Karpas-422 (cell line): ENCODE results near the gene RNF150. TPM values are rescaled to one million over a fixed set of nuclear protein-coding genes. Genes with fewer than 3 reads are reported as not detected.

Experiments
- DNase-seq: peaks from one replicate; pipeline ENCODE4 v3.0.0-alpha.2; 2015
- H2AFZ ChIP-seq: fragments of 200-600 bp; sonication (generic); 2 replicates; pipeline ENCODE4 v1.6.1; 2014; ENCODE audit warnings: antibody characterized with exemption, low read length, mixed read lengths
- H3K27ac ChIP-seq: fragments of 200-600 bp; sonication (generic); 2 replicates; pipeline ENCODE4 v1.5.1; 2014; ENCODE audit warnings: mild to moderate bottlenecking, low read length, moderate library complexity
- H3K27me3 ChIP-seq: fragments of 200-600 bp; sonication (generic); 2 replicates; pipeline ENCODE4 v1.6.1; 2014; ENCODE audit warnings: low read length, mixed read lengths
- H3K36me3 ChIP-seq: fragments of 200-600 bp; sonication (generic); 2 replicates; pipeline ENCODE4 v1.6.1; 2014; ENCODE audit warnings: low read length, mixed read lengths; ENCODE audit not compliant: insufficient read depth
- H3K4me1 ChIP-seq: fragments of 200-600 bp; sonication (generic); 2 replicates; pipeline ENCODE4 v1.6.1; 2014; ENCODE audit warnings: mild to moderate bottlenecking, low read length, mixed read lengths
- H3K4me2 ChIP-seq: fragments of 200-600 bp; sonication (generic); 2 replicates; pipeline ENCODE4 v1.6.1; 2014; ENCODE audit warnings: low read length, low read depth, mild to moderate bottlenecking; ENCODE audit not compliant: poor library complexity, severe bottlenecking
- H3K4me3 ChIP-seq: fragments of 200-600 bp; sonication (generic); 2 replicates; pipeline ENCODE4 v1.5.1; 2014; ENCODE audit warnings: mild to moderate bottlenecking, antibody characterized with exemption, low read length, mixed read lengths
- H3K79me2 ChIP-seq: fragments of 200-600 bp; sonication (generic); 2 replicates; pipeline ENCODE4 v1.6.1; 2014; ENCODE audit warnings: mild to moderate bottlenecking, low read length, mixed read lengths
- H3K9ac ChIP-seq: fragments of 200-600 bp; sonication (generic); 2 replicates; pipeline ENCODE4 v1.6.0; 2014; ENCODE audit warnings: low read length
- H3K9me2 ChIP-seq: fragments of 200-600 bp; sonication (generic), shearing (Covaris generic); replicated peaks from 2 replicates; pipeline ENCODE4 v1.6.0; 2014; ENCODE audit warnings: mild to moderate bottlenecking, low read length, moderate library complexity; ENCODE audit not compliant: insufficient read depth
- H3K9me3 ChIP-seq: fragments of 300-700, 200-600 bp; sonication (generic); 2 replicates; pipeline ENCODE4 v1.6.1; 2014; ENCODE audit warnings: low read length, mixed read lengths
- H4K20me1 ChIP-seq: fragments of 200-600 bp; sonication (generic); 2 replicates; pipeline ENCODE4 v1.6.1; 2014; ENCODE audit warnings: mild to moderate bottlenecking, antibody characterized with exemption, low read length, low read depth; ENCODE audit not compliant: insufficient read depth
- total RNA-seq: library from RNA; depleted of rRNA; stranded (reverse); fragments of >200 nt; shearing (Covaris generic); gene quantifications from 2 replicates; pipeline ENCODE4 v1.2.3, GENCODE V29; 2014; ENCODE audit warnings: low replicate concordance

RNF150 gene
- total RNA-seq, 1 experiment from 2014 or later, result not detected

DNA sequence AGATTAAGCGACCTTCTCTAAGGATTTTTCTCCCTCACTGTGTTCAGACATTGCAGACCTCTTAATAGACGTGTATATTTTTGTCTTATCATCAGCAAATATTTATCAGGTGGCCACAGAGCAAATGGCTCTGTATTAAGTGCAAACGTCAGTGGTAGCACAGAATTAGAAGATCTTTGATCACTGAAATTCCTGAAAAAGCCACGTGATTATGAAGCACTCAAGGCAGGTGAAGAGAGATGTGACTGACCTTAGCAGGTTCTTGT lies 271.2 kb downstream of the RNF150 start:
- no peak overlapping the region for H3K9ac ChIP-seq
- H3K4me3 ChIP-seq, result no peak overlapping the region
- H2AFZ ChIP-seq, result no peak overlapping the region
- no peaks in the 10 kb centered on the region for H3K79me2 ChIP-seq
- H3K4me2 ChIP-seq, result no peak overlapping the region
- DNase-seq, result no peak
- H3K9me2 ChIP-seq, result no peaks in the 10 kb centered on the region
- H3K27ac ChIP-seq, result no peak overlapping the region
- no peaks in the 10 kb centered on the region for H3K4me1 ChIP-seq
- no peaks in the 10 kb centered on the region for H3K27me3 ChIP-seq
- H3K9me3 ChIP-seq, result no peaks in the 10 kb centered on the region
- no peaks in the 10 kb centered on the region for H4K20me1 ChIP-seq
- H3K36me3 ChIP-seq, result no peaks in the 10 kb centered on the region

DNA sequence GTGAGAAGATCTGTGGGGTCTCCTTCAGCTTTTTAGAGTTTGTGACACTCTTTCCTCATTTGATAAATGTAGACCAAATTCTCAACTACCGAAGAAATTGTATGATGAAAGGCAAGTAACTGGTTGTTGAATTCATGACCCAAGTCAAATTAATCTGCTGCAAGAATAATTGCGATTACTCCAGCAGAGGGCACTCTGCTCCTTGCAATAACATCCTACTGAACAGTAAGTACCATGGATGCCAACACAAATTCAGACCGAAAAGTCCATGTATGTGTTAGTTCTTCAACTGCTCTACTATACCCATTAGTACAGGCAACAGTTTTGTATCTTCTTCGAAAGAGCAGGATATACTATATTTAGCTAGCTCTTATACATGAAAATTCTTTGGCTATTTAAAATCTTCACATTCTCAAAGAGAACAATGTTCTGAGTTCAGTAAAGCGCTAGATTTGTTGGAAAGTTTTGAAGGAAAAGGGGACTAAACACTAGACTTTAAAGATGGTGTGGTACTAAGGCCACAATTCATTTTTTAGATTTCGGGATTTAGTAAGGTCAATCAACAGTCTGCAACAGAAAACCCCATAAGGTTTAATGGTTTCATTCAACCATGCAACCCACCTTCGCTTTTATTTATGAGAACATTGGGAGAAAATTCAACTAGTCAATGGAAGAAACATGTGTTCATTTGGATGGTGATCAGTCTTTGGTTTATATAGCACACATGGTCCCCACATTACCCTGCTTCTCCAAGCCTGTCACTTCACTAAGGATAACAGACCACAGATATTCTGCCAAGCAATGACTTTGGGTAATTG lies 271.7 kb downstream of the RNF150 start:
- Histone ChIP-seq H3K4me2 (no peak overlapping the region), H3K36me3 (no peaks in the 10 kb centered on the region), H3K27me3 (no peaks in the 10 kb centered on the region), H2AFZ (no peak overlapping the region), H4K20me1 (no peaks in the 10 kb centered on the region), H3K4me1 (no peaks in the 10 kb centered on the region), H3K9me3 (no peaks in the 10 kb centered on the region), H3K4me3 (no peak overlapping the region), H3K9ac (no peak overlapping the region), H3K9me2 (no peaks in the 10 kb centered on the region), H3K27ac (no peak overlapping the region), H3K79me2 (no peaks in the 10 kb centered on the region)
- peak; percentile 84 for DNase-seq

DNA sequence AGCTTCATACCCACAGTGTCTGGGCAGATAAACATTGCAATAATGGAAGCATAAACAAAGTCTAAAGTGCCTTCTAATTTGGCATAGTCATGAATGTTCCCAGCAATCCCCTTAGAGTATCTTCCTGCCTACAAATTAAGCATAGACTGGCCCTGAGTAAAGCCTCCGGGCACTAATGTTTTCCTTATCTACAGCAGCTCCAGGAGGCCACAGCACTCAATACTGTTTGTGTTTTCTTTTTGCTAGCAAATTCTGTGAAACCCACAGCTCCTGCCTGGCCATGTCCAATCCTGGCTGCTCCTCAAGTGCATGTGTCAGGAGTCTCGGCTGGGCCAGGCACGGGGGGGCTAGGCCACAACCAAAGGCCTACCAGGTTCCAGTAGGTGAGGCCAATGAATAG lies 274.4 kb downstream of the RNF150 start:
- Histone ChIP-seq H3K9me3 (no peaks in the 10 kb centered on the region), H3K4me1 (no peaks in the 10 kb centered on the region), H4K20me1 (no peaks in the 10 kb centered on the region), H3K36me3 (no peaks in the 10 kb centered on the region), H3K27me3 (no peaks in the 10 kb centered on the region), H3K9me2 (no peaks in the 10 kb centered on the region), H3K4me2 (no peak overlapping the region), H3K4me3 (no peak overlapping the region), H3K27ac (no peak overlapping the region), H3K79me2 (no peaks in the 10 kb centered on the region), H3K9ac (no peak overlapping the region), H2AFZ (no peak overlapping the region)
- DNase-seq, result no peak

DNA sequence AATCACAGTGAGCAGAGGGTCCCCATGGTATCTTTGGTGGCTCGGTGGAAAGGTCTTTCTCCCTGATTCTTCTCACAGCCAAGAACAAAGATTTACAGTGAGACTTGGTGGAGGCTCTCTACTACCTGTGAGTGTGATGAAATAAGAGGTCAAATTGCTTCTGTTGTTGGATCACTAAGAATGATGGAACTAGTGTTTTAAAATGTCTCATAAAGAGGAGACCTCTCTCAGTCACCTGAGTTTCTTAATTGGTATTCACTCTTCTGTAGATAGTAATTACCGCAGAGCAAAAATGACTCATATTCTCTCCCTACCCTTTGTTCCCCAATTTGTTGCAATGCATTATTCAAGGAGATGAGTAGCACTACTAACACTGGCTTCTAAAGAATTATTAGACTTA lies 276.2 kb downstream of the RNF150 start:
- no peak overlapping the region for H3K27ac ChIP-seq
- DNase-seq, result no peak
- no peak overlapping the region for H3K4me2 ChIP-seq
- H4K20me1 ChIP-seq, result no peaks in the 10 kb centered on the region
- H3K36me3 ChIP-seq, result no peaks in the 10 kb centered on the region
- H3K79me2 ChIP-seq, result no peaks in the 10 kb centered on the region
- H3K9me3 ChIP-seq, result no peaks in the 10 kb centered on the region
- H3K9me2 ChIP-seq, result no peaks in the 10 kb centered on the region
- H3K4me1 ChIP-seq, result no peaks in the 10 kb centered on the region; the same call in 1 of the 2 replicates
- no peak overlapping the region for H3K9ac ChIP-seq
- H3K4me3 ChIP-seq, result no peak overlapping the region
- H3K27me3 ChIP-seq, result no peaks in the 10 kb centered on the region
- H2AFZ ChIP-seq, result no peak overlapping the region

DNA sequence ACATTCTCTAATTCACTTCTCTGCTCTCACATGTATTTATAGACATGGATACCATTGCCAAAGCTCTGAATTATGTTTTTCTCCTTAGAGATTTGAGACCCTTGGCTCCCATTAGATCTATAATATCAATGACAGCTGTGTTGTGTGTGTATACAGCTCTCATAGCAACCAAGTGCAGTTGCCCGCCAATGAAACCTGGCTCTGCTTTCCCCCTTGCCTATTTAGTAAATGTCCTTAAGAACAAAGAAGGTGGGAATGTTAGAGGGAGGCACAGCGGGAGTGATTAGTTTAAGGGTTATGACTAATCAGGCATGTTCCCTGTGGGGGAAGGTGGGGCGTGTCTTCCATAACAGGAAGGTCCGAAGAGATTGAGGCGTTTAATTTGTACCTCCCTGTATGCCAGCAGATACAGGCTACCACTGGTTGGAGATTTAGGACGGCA lies 276.6 kb downstream of the RNF150 start:
- H3K9ac ChIP-seq, result no peak overlapping the region
- no peaks in the 10 kb centered on the region for H4K20me1 ChIP-seq
- no peaks in the 10 kb centered on the region for H3K9me3 ChIP-seq
- H3K27me3 ChIP-seq, result no peaks in the 10 kb centered on the region
- H2AFZ ChIP-seq, result no peak overlapping the region
- no peak overlapping the region for H3K27ac ChIP-seq
- H3K4me3 ChIP-seq, result no peak overlapping the region
- no peaks in the 10 kb centered on the region for H3K9me2 ChIP-seq
- no peak for DNase-seq
- H3K36me3 ChIP-seq, result no peaks in the 10 kb centered on the region
- no peak overlapping the region for H3K4me2 ChIP-seq
- no peaks in the 10 kb centered on the region; the same call in 1 of the 2 replicates for H3K4me1 ChIP-seq
- no peaks in the 10 kb centered on the region for H3K79me2 ChIP-seq

DNA sequence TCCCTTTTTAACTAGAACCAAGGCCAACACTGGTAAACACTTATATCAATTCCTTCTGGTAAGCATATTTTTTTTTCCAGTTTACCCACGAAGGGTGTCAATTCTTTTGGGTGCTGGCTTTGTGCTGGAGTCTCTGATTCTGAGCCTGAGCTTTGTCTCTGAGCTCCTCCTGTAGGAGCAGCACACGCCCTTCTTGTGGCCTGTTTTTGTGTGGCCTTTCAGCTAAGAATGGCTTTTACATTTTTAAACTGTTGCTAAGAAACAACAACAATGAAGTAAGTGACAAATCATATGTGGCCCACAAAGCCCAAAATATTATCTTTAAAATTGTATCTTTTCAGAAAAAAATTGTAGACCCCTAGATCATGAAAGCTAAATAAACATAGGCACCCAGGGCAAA lies 279.1 kb downstream of the RNF150 start:
- no peak overlapping the region for H3K9ac ChIP-seq
- no peak overlapping the region for H3K4me2 ChIP-seq
- no peaks in the 10 kb centered on the region for H3K27me3 ChIP-seq
- H3K9me3 ChIP-seq, result no peaks in the 10 kb centered on the region
- no peak overlapping the region for H3K27ac ChIP-seq
- no peak overlapping the region for H2AFZ ChIP-seq
- no peaks in the 10 kb centered on the region; the same call in 1 of the 2 replicates for H3K4me1 ChIP-seq
- no peaks in the 10 kb centered on the region for H3K9me2 ChIP-seq
- no peaks in the 10 kb centered on the region for H3K36me3 ChIP-seq
- no peak overlapping the region for H3K4me3 ChIP-seq
- no peaks in the 10 kb centered on the region for H4K20me1 ChIP-seq
- no peaks in the 10 kb centered on the region for H3K79me2 ChIP-seq
- DNase-seq, result no peak

DNA sequence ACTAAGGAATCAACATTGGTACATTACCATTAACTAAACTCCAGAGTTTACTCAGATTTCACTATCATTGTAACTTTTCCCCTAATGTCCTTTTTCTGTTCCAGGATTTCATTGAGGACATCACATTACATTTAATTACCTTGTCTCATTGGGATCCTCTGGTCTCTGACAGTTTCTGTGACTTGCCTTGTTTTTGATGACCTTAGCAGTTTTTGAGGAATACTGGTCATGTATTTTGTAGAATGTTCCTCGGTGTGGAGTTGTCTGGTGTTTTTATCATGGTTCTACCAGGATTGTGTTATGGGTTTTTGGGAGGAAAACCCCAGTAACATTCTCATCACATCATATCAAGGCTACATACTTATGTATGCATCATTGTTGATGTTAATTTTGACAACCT lies 281.5 kb downstream of the RNF150 start:
- H3K36me3 ChIP-seq, result no peaks in the 10 kb centered on the region

DNA sequence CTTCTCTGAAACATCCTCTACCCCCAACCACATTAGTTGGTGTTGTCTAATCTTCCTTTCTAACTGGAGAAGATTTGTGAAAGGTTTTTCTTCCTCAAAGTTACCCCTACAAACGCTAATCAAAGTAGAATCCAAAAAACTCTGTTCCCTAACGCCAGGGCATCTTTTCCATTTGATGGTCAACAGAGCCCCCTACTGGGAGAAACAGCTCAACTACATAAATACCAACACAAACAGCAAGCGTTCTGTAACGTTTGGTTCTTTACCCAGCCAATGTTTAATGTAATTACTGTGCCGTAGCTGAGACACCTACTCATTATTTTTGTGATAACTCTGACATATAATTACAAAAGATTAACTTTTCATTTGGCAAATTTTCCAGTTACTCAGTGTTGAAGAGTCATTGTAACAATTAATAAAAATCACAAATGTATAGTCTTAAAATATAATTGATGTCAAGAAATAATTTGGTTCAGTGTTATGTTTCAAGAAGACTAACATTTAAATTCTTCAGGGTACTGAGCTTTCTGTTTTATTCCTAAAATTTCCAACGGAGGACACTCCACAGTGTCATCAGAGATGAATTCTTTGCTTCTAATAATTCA lies 282.1 kb downstream of the RNF150 start:
- no peak overlapping the region for H3K27ac ChIP-seq
- H3K9me2 ChIP-seq, result no peaks in the 10 kb centered on the region
- no peak overlapping the region for H3K4me3 ChIP-seq
- no peaks in the 10 kb centered on the region for H3K79me2 ChIP-seq
- no peak overlapping the region for H3K9ac ChIP-seq
- H3K4me2 ChIP-seq, result no peak overlapping the region
- no peak overlapping the region for H2AFZ ChIP-seq
- H3K36me3 ChIP-seq, result no peaks in the 10 kb centered on the region
- H3K9me3 ChIP-seq, result no peaks in the 10 kb centered on the region
- DNase-seq, result peak; percentile 84
- no peaks in the 10 kb centered on the region for H3K27me3 ChIP-seq
- H4K20me1 ChIP-seq, result no peaks in the 10 kb centered on the region
- no peaks in the 10 kb centered on the region; the same call in 1 of the 2 replicates for H3K4me1 ChIP-seq

More for the DNA sequence above, 281.5 kb downstream of the RNF150 start:
- no peak for DNase-seq
- no peaks in the 10 kb centered on the region for H3K79me2 ChIP-seq
- no peak overlapping the region for H3K27ac ChIP-seq
- no peaks in the 10 kb centered on the region for H3K9me2 ChIP-seq
- no peak overlapping the region for H3K4me2 ChIP-seq
- no peak overlapping the region for H2AFZ ChIP-seq
- H3K4me1 ChIP-seq, result no peaks in the 10 kb centered on the region; the same call in 1 of the 2 replicates
- no peaks in the 10 kb centered on the region for H3K9me3 ChIP-seq
- no peaks in the 10 kb centered on the region for H3K27me3 ChIP-seq
- no peak overlapping the region for H3K9ac ChIP-seq
- no peaks in the 10 kb centered on the region for H4K20me1 ChIP-seq
- H3K4me3 ChIP-seq, result no peak overlapping the region
